ENCODE measurements around the gene DIO3.

- TF ChIP-seq CTCF (conservative IDR thresholded peaks at IDR 0.05; ENCODE audit: low read length) (no peak), EZH2phosphoT487 (IDR thresholded peaks at IDR 0.05; ENCODE audit: borderline replicate concordance, low read depth, low read length) (no peak)
These were observed 16.7 kb upstream of the DIO3 start for GRCh38 chr14:101544550-101544949.
